Endothelial cell of umbilical vein (primary cell): ENCODE results near the gene DLX1. TPM values are rescaled to one million over a fixed set of nuclear protein-coding genes. Genes with fewer than 3 reads are reported as not detected.

ENCODE experiments used
- BruUV-seq: library from RNA; stranded (reverse); fragments of 400-500 nt; replicated peaks from 2 replicates; lab custom pipeline; 2021; lab: Mats Ljungman, UMichigan
- CTCF ChIA-PET: fragments of 300-600, 350-600 bp; sonication (Branson Sonifier 250); formaldehyde crosslinking; loops from one replicate; lab custom pipeline; 2021; ENCODE audit warnings: antibody characterized with exemption, inconsistent platforms; lab: Charles Lee
- POLR2A ChIA-PET: fragments of 300-600, 350-600 bp; sonication (Branson Sonifier 250); formaldehyde crosslinking; loops from one replicate; lab custom pipeline; 2021; ENCODE audit warnings: antibody characterized with exemption, inconsistent platforms; lab: Charles Lee
- DNase-seq: peaks from one replicate; pipeline ENCODE4 v3.0.0-alpha.2; 2011; ENCODE audit warnings: low read depth, low spot score
- FAIRE-seq: peaks from 2 replicates; lab custom pipeline; 2011; peaks lifted over from hg19 to GRCh38; lab: Jason Lieb, UNC
- H2AFZ ChIP-seq: 2 replicates; pipeline ENCODE4 v1.6.0; 2012; ENCODE audit warnings: low read depth, low read length, control low read depth, inconsistent platforms
- H3K27ac ChIP-seq: 2 replicates; pipeline ENCODE4 v1.5.1; 2011; ENCODE audit warnings: low read depth, mild to moderate bottlenecking, control low read depth, low read length, moderate library complexity; ENCODE audit not compliant: insufficient read depth
- H3K27me3 ChIP-seq, 2 experiments: 2 replicates each; pipeline versions ENCODE4 v1.6.0 to v1.6.1; 2011; ENCODE audit warnings: low read length in 2 of 2, mixed read lengths in 1 of 2; ENCODE audit not compliant: control insufficient read depth in 2 of 2, insufficient read depth in 2 of 2
- H3K36me3 ChIP-seq, 2 experiments: 2 replicates in 1 of 2; 3 replicates in 1 of 2; pipeline ENCODE4 v1.5.1; 2011; ENCODE audit warnings: low read length in 2 of 2, mild to moderate bottlenecking in 1 of 2, moderate library complexity in 1 of 2; ENCODE audit not compliant: control insufficient read depth in 2 of 2, insufficient read depth in 2 of 2; ENCODE audit errors: extremely low read depth in 1 of 2
- H3K4me1 ChIP-seq: 3 replicates; pipeline ENCODE4 v1.5.1; 2011; ENCODE audit warnings: mild to moderate bottlenecking, low read length; ENCODE audit not compliant: control insufficient read depth, insufficient read depth; ENCODE audit errors: extremely low read depth
- H3K4me2 ChIP-seq: 2 replicates; pipeline ENCODE4 v1.6.1; 2011; ENCODE audit warnings: low read length, control low read depth, mixed read lengths; ENCODE audit not compliant: insufficient read depth
- H3K4me3 ChIP-seq, 3 experiments: fragments of 200-600 bp in 1 of 3; sonication (generic), shearing (Covaris generic) in 1 of 3; replicated peaks in 1 of 3; 2 replicates each; pipeline ENCODE4 v1.5.1; 2011 to 2016; ENCODE audit warnings: control low read depth in 3 of 3, low read length in 3 of 3, mild to moderate bottlenecking in 2 of 3, inconsistent platforms in 1 of 3, low read depth in 1 of 3, moderate library complexity in 1 of 3; ENCODE audit not compliant: insufficient read depth in 1 of 3
- H3K79me2 ChIP-seq: 2 replicates; pipeline ENCODE4 v1.6.0; 2012; ENCODE audit warnings: low read length, inconsistent platforms; ENCODE audit not compliant: control insufficient read depth, insufficient read depth
- H3K9ac ChIP-seq: replicated peaks from 2 replicates; pipeline ENCODE3; 2011; ENCODE audit warnings: low read length, control low read depth; ENCODE audit not compliant: insufficient read depth; ENCODE audit errors: extremely low read depth
- H3K9me1 ChIP-seq: replicated peaks from 3 replicates; pipeline ENCODE4 v1.6.0; 2011; ENCODE audit warnings: mild to moderate bottlenecking, low read length; ENCODE audit not compliant: control insufficient read depth, insufficient read depth; ENCODE audit errors: extremely low read depth
- H3K9me3 ChIP-seq: replicated peaks from 2 replicates; pipeline ENCODE4 v1.5.1; 2012; ENCODE audit warnings: low read length, inconsistent platforms; ENCODE audit not compliant: control insufficient read depth, insufficient read depth
- H4K20me1 ChIP-seq: replicated peaks from 2 replicates; pipeline ENCODE3; 2011; ENCODE audit warnings: mild to moderate bottlenecking, low read length; ENCODE audit not compliant: control insufficient read depth, insufficient read depth; ENCODE audit errors: extremely low read depth
- EZH2 ChIP-seq: IDR thresholded peaks from 2 replicates; pipeline ENCODE4 v1.6.1; 2012; ENCODE audit warnings: borderline replicate concordance, low read depth, mild to moderate bottlenecking, moderate library complexity, low read length, inconsistent platforms; ENCODE audit not compliant: severe bottlenecking
- FOS ChIP-seq: IDR thresholded peaks from 2 replicates; pipeline ENCODE4 v1.6.1; 2011; ENCODE audit warnings: mild to moderate bottlenecking, low read length, moderate library complexity, borderline replicate concordance; ENCODE audit not compliant: insufficient read depth
- GATA2 ChIP-seq: IDR thresholded peaks from 2 replicates; pipeline ENCODE4 v1.7.0; 2011; ENCODE audit warnings: low read depth, mild to moderate bottlenecking, moderate library complexity, mixed read lengths, low read length; ENCODE audit not compliant: insufficient read length, insufficient read depth
- JUN ChIP-seq: IDR thresholded peaks from 2 replicates; pipeline ENCODE4 v1.6.1; 2011; ENCODE audit warnings: borderline replicate concordance, low read depth; ENCODE audit not compliant: insufficient read length, insufficient read depth
- MYC ChIP-seq: IDR thresholded peaks from one replicate; pipeline ENCODE4 v1.6.1; 2011; ENCODE audit warnings: mild to moderate bottlenecking, low read depth, low read length
- POLR2A ChIP-seq: IDR thresholded peaks from 2 replicates; pipeline ENCODE4 v1.6.1; 2012; ENCODE audit warnings: low read depth, mild to moderate bottlenecking, control low read depth, low read length
- POLR2AphosphoS5 ChIP-seq: IDR thresholded peaks from 2 replicates; pipeline ENCODE4 v1.6.1; 2012; ENCODE audit warnings: low read depth, mild to moderate bottlenecking, control low read depth, low read length, moderate library complexity; ENCODE audit not compliant: insufficient read depth
- dilution Hi-C: fragments of 300-500 bp; cut with MboI; formaldehyde crosslinking; loops from one replicate; pipeline ENCODE4 v1.15.0; 2019; ENCODE audit warnings: low sequenced_read_pairs; ENCODE audit not compliant: extremely low pct_ligation_motif_present
- intact Hi-C: fragments of 100-400 bp; cut with micrococcal nuclease; formaldehyde crosslinking; loops from one replicate; pipeline ENCODE4 v1.10.0; 2022
- polyA plus RNA-seq, 4 experiments: library from polyadenylated mRNA; depleted of rRNA in 3 of 4; stranded (reverse) in 3 of 4; unstranded in 1 of 4; fragments of >200 nt; gene quantifications; 2 replicates each; pipeline versions ENCODE4 v1.2.1 to v1.2.3, GENCODE V29; 2011 to 2012; ENCODE audit warnings: missing spikeins in 1 of 4
- total RNA-seq: library from RNA; stranded (reverse); gene quantifications from 2 replicates; pipeline ENCODE4 v1.2.3, GENCODE V29; 2021
- TF ChIP-seq, protein P1 (sequence below), 2 donors: IDR thresholded peaks; 1 replicate in 1 of 2; 2 replicates in 1 of 2; pipeline ENCODE4 v1.5.1; 2011; ENCODE audit warnings: low read length in 2 of 2, mild to moderate bottlenecking in 2 of 2, moderate library complexity in 2 of 2, control low read depth in 1 of 2, inconsistent platforms in 1 of 2, low read depth in 1 of 2; ENCODE audit not compliant: insufficient read depth in 1 of 2; ENCODE audit errors: extremely low read depth in 1 of 2
- TF ChIP-seq, protein P2 (sequence below): IDR thresholded peaks from 2 replicates; pipeline ENCODE4 v1.6.1; 2011; ENCODE audit not compliant: insufficient read depth, insufficient read length

Gene DLX1
- total and polyA plus RNA-seq, 2 donors (not counting 3 experiments of a cell fraction or from before 2014, with no cell fraction given), result 0.12 TPM; not detected in 1

- H4K20me1 ChIP-seq, result no peaks in the 10 kb centered on the region
- no peaks in the 10 kb centered on the region for H3K9me1 ChIP-seq
- H3K9me3 ChIP-seq, result no peaks in the 10 kb centered on the region
- intact Hi-C loops, result loop anchor here (10.0 kb wide), 2 partner anchors 215 to 1135 kb away; partner anchors contain the start of gene SLC25A12
- H3K27me3 ChIP-seq, result peaks cover 17 to 27% of the 10 kb centered on the region in 2 experiments
- H3K4me1 ChIP-seq, result peaks cover 17% of the 10 kb centered on the region
- BruUV-seq, result no TSS peak
- no peaks in the 10 kb centered on the region for H3K79me2 ChIP-seq
- H2AFZ ChIP-seq, result peak overlapping the region; percentile 5
- CTCF ChIA-PET, result interaction anchor here (0.9 to 8.6 kb wide), 4 partner anchors 19 to 601 kb away, joined by 3 to 193 read pairs (median 3); no protein-coding TSS in a partner anchor
- no peaks in the 10 kb centered on the region for H3K36me3 ChIP-seq
- no peak overlapping the region for H3K9ac ChIP-seq
- no peak for FAIRE-seq
- dilution Hi-C loops, result no loop called here
- no peak overlapping the region for H3K4me2 ChIP-seq
- TF ChIP-seq GATA2 (no peak), FOS (no peak), EZH2 (no peak), MYC (no peak), POLR2A (no peak), POLR2AphosphoS5 (no peak), JUN (no peak)
- TF ChIP-seq, protein P1, sequence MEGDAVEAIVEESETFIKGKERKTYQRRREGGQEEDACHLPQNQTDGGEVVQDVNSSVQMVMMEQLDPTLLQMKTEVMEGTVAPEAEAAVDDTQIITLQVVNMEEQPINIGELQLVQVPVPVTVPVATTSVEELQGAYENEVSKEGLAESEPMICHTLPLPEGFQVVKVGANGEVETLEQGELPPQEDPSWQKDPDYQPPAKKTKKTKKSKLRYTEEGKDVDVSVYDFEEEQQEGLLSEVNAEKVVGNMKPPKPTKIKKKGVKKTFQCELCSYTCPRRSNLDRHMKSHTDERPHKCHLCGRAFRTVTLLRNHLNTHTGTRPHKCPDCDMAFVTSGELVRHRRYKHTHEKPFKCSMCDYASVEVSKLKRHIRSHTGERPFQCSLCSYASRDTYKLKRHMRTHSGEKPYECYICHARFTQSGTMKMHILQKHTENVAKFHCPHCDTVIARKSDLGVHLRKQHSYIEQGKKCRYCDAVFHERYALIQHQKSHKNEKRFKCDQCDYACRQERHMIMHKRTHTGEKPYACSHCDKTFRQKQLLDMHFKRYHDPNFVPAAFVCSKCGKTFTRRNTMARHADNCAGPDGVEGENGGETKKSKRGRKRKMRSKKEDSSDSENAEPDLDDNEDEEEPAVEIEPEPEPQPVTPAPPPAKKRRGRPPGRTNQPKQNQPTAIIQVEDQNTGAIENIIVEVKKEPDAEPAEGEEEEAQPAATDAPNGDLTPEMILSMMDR (IDR thresholded peaks at IDR 0.05; ENCODE audit: extremely low read depth in 1 of 2, insufficient read depth in 1 of 2, low read depth in 1 of 2, low read length in 2 of 2), result no peak
- TF ChIP-seq, protein P2, sequence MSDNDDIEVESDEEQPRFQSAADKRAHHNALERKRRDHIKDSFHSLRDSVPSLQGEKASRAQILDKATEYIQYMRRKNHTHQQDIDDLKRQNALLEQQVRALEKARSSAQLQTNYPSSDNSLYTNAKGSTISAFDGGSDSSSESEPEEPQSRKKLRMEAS, result no peak
- POLR2A ChIA-PET, result no interaction called here
- no peak for DNase-seq
- no peak overlapping the region for H3K27ac ChIP-seq
- no peak overlapping the region for H3K4me3 ChIP-seq
Observed at GRCh38 chr2:172109256-172109987, 24.1 kb downstream of the DLX1 start.
